ENCODE data around the gene LSR.

The LSR gene

DNA sequence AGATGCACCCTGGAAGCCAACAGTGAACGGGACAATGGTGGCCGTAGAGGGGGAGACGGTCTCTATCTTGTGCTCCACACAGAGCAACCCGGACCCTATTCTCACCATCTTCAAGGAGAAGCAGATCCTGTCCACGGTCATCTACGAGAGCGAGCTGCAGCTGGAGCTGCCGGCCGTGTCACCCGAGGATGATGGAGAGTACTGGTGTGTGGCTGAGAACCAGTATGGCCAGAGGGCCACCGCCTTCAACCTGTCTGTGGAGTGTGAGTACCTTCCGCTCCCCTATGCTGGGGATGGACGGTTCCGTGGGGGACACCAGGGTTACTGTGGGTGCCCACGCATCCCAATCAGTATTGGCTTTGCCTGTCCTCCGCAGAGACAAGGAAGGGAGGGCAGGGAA lies 53.6 kb downstream of the LSR start:
- DNase-seq (ENCODE audit: low read depth, low spot score) = no peak

DNA sequence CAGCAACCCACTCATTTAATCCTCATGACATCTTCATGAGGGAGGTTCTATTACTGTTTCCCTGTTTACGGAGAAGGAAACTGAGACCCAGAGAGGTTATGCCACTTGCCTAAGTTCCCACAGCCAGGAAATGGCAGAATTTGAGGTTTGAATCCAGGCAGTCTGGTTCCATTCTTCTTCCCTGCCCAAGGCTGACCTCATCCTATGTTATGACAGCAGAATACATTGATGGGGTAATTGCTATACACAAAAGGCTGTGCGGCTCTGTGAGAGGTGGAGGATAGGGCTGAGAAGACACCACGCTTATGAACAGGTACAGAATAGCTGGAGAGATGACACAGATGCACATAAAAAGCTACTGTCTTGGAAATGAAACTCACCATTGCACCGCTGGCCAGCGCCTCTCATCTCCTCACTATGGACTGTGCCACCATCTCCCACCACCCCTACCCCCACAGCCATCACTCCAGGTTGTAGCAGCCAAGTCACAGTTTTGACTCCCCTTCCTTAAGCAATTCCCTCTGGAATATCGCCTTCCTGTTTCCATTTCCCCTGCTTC lies 54.6 kb downstream of the LSR start:
- no peak for DNase-seq (ENCODE audit: low read depth, low spot score)

DNA sequence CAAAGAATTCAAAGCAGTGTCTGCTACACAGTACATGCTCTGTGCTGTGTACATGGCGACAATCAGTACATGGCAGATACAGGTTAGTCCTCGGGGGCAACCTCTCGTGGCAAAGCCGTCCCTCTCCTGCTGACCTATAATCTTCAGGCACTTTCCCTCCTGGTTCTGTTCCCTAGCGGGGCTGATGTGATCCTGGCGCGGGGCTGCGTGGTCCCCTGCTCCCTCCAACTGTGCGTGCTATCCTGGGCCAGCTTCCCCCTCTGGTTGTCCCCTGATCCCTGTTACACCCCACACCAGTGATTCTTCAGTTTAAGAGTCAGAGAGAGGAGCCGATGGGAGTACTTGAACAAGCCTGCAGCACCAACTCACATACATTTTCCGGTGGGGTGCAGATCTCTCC lies 55.2 kb downstream of the LSR start:
- DNase-seq (ENCODE audit: low read depth, low spot score) = no peak

DNA sequence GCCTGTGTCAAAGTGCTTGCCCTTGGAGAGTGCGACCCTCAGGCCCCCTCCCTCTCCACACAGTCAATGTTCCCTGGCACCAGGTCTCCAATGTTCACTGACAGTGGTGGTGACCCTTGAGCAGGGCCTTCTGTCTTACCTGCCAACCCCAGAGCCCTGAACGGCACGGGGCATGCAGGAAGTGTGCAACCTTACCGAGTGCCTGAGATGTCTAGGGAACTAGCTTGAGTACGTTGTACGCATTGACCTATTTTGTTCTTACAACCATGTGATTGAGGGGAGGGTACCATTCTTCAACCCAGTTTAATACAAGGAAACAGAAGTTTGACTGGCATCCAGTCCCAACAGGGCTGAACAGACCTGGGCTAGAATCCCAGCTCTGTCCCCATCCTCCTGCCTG lies 56.4 kb downstream of the LSR start:
- no peak for DNase-seq (ENCODE audit: low read depth, low spot score)

DNA sequence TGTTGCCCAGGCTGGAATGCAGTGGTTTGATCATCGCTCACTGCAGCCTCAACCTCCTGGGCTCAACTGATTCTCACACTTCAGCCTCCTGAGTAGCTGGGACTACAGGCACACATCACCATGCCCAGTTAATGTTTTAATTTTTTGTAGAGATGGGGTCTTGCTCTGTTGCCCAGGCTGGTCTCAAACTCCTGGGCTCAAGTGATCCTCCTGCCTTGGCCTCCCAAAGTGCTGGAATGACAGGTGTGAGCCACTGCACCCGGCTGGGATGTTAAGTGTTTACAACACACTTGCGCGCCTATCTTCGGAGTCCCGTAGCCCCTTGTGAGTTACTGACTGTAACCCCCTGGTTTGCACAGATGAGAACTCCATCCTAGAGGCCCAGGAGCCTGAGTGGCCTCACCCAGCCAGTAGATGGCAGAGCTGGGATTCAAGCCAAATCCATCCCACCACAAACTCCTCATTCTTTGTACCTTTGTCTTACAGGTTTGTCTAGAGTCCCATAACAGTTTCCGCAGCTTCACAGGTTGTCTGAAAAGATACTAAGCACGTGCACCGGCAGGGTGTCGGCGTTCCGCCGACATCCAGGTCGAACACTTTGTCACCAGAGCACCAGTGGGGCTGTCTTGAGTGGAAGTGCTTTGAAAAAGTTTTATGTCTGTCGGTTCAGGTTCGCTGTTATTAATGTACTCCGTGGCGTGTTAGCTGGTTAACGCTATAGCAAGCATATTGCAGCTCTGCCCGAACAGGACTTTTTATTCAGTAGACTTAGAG lies 57.9 kb downstream of the LSR start:
- no peak for DNase-seq (ENCODE audit: low read depth, low spot score)

DNA sequence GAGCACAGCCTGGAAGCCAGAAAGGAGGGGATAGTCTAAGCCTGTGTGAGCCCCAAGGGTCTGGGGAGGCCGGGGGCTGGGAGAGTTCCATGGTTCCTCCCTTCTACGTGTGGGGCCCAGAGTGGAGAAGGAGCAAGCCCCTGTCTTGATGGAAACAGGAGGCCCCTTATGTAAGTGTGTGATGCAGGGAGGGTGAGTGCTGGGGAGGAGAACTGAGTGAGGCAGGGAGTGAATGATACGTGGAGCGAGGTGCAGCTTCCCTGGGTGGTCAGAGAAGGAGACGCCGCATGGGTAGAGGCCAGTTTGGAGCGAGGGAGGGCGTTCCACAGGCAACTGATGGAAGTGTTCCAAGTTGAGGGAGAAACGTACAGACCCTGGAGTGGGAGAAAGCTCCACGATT lies 59.1 kb downstream of the LSR start:
- no peak for DNase-seq (ENCODE audit: low read depth, low spot score)

DNA sequence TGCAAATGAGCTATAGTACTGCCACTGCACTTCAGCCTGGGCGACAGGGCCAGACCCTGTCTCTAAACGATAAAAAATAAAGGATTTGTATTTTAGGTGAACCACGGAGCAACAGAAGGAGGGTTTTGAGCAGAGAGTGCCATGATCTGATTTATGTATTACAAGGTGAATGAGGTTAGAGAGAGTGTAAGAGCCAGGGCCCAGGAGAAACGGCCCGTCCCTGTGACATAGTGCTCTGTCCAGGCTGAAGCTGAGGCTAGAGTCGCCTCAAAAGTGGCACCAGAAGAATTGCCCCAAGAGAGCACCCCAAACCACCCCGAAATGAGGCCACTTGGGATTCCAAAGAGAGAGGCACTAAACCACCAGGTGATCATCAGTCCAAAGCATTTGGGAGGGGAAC lies 60.1 kb downstream of the LSR start:
- DNase-seq (ENCODE audit: low read depth, low spot score) = no peak

DNA sequence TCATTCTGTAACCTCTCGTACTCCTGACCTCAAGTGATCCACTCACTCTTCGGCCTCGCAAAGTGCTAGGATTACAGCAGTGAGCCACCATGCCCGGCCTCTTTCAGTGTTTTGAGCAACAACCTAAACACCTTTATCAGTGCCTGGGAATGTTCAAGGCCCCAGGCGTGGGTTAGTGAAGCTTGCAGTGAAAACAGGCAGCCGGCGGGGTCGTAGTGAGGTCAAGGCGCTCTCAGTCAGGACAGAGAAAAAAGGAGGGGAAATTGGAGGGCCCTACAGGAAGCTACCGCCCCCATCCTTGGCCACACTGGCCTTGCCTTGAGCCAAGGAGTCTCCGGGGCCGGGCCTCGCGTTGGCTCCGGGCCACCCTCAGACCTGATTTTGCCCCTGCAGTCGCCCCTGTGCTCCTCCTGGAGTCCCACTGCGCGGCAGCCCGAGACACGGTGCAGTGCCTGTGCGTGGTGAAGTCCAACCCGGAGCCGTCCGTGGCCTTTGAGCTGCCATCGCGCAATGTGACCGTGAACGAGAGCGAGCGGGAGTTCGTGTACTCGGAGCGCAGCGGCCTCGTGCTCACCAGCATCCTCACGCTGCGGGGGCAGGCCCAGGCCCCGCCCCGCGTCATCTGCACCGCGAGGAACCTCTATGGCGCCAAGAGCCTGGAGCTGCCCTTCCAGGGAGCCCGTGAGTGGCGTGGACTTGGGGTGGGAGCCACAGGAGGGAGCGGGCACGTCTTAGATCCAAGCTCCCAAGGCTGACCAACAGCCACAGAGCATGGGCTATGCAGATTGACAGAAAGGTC lies 60.9 kb downstream of the LSR start:
- DNase-seq (ENCODE audit: low read depth, low spot score) = no peak

DNA sequence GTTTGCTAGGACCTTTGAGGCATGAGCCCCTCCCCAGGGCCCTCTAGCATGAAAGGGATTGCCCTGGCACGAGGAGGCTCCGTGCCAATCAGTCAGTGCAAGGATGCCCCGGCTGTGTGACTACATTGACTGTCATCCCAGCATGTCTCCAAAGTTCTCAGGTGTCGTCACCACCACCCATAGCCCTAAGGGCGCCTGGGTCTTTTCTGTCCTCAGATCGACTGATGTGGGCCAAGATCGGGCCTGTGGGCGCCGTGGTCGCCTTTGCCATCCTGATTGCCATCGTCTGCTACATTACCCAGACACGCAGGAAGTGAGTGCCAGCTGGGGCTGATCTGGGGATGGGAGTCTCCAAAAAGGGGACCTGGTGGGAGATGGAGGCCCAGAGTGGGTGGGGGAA lies 61.5 kb downstream of the LSR start:
- DNase-seq (ENCODE audit: low read depth, low spot score) = no peak

DNA sequence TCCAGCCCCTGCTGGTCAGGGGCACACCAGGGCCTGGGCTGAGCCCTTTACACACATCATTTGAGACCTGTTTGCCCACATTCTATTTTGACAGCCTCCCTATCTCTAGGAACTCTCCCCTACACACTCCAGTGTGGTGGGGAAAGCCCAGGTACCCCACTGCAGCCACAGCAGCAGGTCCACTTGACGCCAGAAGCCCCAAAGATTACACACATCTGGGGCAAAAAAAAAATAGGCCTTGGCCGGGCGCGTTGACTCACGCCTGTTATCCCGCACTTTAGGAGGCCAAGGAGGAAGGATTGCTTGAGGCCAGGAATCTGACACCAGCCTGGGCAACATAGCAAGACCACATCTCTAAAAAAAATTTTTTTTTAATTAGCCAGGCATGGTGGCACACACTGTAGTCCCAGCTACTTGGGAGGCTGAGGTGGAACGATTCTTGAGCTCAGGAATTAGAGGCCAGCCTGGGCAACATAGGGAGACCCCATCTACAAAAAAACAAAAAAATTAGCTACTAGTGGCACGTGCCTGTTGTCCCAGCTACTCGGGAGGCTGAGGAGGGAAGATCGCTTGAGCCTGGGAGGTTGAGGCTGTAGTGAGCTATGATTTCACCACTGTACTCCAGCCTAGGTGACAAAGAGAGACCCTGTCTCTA lies 62.1 kb downstream of the LSR start:
- no peak for DNase-seq (ENCODE audit: low read depth, low spot score)

DNA sequence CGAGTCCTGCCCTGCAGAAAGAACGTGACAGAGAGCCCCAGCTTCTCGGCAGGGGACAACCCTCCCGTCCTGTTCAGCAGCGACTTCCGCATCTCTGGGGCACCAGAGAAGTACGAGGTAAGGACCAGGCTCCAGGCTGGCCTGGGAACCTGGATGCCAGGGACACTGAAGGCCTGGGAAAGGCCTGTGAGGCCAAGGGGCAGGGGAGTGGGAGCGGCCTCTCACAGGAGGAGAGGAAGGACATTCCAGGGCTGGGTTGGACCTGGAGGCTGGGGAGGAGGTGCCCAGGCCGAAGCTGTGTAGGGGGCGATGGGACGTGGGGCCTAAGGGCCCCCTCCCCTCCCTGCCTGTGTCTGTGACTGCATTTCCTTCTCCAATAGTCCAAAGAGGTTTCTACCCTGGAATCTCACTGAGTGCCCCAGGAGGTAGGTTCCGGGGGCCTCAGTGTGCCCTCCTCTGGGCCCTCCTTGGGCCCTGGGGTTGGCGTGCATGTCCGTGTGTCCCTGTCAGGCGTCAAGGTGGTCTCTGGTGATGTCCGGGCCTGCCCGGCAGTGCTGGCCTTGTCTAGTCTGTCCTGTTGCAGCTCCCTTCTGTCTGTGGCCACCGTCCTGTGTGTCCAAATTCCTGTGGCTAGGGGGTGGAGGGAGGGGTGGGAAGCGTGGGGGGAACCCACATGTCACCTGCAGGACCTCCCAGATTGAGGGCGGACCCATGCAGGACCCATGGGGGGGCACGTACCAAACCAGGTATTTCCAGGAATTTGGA lies 63.3 kb downstream of the LSR start:
- DNase-seq (ENCODE audit: low read depth, low spot score) = no peak

DNA sequence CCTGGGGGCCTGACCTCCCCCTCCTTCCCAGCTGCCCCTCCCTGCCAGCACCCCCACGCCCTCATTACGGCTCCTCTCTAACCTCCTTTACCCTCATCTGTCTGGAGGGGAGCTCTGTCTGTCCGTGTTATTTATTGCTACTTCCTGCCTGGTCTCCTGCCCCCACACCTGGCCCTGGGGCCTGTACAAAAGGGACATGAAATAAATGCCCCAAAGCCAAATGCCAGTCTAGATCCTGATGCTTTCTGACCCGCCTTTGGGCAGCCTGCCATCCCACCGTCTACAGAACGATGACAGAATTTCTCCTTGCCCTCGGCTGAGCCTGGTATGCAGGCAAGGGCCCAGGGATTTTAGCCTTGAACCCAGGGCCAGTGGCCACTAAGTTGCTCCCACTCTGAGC lies 64.8 kb downstream of the LSR start:
- DNase-seq (ENCODE audit: low read depth, low spot score) = no peak

DNA sequence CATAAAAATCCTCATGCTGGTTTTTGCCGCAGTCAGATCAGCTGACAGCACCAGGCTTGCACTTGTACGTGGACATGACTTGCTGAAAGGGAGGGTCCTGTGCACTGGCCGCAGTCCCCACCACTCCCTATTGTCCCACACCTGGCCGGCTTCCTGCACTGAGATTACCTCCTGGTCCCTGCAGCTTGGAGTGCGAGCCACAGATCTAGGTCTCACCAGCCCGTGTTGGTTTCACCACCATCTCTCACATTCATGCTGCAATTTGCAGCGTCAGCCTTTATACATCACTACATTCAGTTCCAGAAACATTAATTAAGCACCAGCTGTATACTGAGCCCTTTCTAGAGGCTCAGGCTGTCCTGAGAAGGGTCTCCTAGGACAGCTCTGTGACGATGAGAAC lies 65.2 kb downstream of the LSR start:
- no peak for DNase-seq (ENCODE audit: low read depth, low spot score)

DNA sequence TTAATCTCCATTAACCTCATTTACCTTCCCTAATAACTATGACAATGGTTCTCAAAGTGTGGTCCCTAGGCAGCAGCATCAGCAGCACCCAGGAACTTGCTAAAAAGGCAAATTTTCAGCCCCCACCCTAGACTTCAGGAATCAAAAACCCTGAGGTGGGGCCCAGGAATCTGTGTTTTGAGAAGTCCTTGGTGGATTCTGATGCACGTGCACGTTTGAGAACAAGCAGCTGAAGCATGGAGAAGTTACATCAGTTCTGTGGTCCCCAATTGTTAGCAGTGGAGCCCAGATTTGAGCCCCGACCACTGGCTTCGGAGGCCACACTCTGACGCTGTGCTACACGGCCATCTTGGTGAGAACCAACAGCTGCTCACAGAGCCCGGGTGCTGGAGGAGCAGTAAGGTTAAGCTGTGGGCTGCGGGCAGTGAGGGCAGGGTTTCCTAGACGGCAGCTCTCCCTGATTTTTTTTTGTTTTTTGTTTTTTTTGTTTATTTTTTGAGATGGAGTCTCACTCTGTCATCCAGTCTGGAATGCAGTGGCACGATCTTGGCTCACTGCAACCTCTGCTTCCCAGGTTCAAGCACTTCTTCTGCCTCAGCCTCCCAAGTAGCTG lies 66.2 kb downstream of the LSR start:
- DNase-seq (ENCODE audit: low read depth, low spot score) = no peak

DNA sequence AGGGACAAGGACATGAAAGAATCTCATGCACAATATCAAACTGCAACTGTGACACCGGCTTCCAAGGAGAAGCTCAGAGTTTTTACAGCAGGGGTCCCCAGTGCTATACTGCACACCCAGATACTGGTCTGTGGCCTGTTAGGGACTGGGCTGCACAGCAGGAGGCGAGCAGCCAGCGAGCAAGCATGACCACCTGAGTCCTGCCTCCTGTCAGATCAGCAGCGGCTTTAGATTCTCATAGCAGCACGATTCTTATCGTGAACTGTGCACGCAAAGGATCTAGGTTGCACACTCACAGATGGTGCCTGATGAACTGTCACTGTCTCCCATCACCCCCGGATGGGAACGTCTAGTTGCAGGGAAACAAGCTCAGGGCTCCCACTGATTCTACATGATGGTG lies 67.1 kb downstream of the LSR start:
- no peak for DNase-seq (ENCODE audit: low read depth, low spot score)

DNA sequence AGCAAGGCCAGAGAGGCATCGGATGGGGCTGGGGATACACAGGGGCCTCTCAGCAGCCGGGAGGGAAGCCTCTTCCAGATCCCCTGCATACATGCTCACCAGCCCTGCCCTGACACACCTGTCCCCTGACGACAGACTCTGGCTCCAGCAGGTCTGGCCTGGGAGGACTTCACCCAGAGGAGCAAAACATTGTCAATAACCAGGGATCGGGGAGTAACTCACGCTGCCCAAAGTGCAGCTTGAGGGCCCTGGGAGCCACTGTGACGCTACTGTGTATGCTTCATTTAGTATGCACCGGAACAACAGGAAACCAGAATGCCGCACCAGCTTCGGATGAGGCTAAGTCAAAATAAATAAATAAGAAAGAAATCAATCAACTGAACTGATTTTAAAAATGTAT lies 67.8 kb downstream of the LSR start:
- no peak for DNase-seq (ENCODE audit: low read depth, low spot score)

Data from brain pericyte (primary cell).